H1 (cell line): ENCODE measurements around the gene NHP2. TPM values are rescaled to one million over a fixed set of nuclear protein-coding genes. Genes with fewer than 3 reads are reported as not detected.

Experiments used
- RXRA ChIP-seq: IDR thresholded peaks from 2 replicates; pipeline ENCODE4 v1.6.1; 2011; ENCODE audit warnings: low read depth, mild to moderate bottlenecking, low read length, moderate library complexity; ENCODE audit not compliant: insufficient read depth
- TAF7 ChIP-seq: optimal IDR thresholded peaks from 2 replicates; pipeline ENCODE3; 2011; ENCODE audit warnings: low read depth, mild to moderate bottlenecking, inconsistent platforms, low read length, moderate library complexity, borderline replicate concordance
- polyA plus RNA-seq, 7 experiments: library from polyadenylated mRNA; depleted of rRNA in 3 of 7; stranded (reverse) in 5 of 7; unstranded in 2 of 7; fragments of >200 nt in 5 of 7; fragments of 200-250 nt in 2 of 7; gene quantifications; 1 replicate in 5 of 7; 2 replicates in 1 of 7; 4 replicates in 1 of 7; pipeline versions ENCODE4 v1.2.1 to v1.2.3, GENCODE V29; 2011 to 2013; ENCODE audit warnings: missing spikeins in 2 of 7, mixed read lengths in 2 of 7
- total RNA-seq: library from RNA; stranded (reverse); fragmentation: NEBNext Ultra II Directional; extraction: Animal tissue kit (Norgen Biotek cat#: 25700); gene quantifications from 2 replicates; pipeline ENCODE4 v1.2.1, GENCODE V29; 2021
- TF ChIP-seq, protein P1 (sequence below): fragments of 300-600 bp; sonication (generic); IDR thresholded peaks from 2 replicates; pipeline ENCODE4 v1.7.1; 2012; ENCODE audit warnings: low read length, moderate library complexity, mild to moderate bottlenecking, inconsistent platforms; ENCODE audit not compliant: insufficient replicate concordance

Gene NHP2
- total and polyA plus RNA-seq, 2 of the 8 experiments (the other 6 are each of a cell fraction or from before 2014, with no cell fraction given): 241 to 263 TPM

DNA sequence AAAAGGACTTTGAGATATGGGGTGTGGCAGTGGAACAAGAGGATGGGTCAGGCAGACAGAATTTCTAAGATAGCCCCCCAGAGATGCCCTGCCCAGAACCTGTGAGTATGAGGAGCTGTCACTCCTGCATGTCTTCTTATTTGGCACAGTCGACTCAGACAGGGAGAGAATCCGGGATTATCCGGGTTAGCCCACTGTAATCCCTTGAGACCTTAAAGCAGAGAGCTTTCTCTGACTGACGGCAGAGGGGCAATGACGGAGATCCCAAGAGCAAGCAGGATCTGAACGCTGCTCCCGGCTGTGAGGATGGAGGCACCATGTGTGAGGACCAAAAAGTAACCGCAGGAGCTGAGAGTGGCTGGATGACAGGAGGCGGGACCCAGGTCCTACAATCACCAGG is 8.8 kb upstream of the NHP2 start (continued):
- TF ChIP-seq, protein P1, sequence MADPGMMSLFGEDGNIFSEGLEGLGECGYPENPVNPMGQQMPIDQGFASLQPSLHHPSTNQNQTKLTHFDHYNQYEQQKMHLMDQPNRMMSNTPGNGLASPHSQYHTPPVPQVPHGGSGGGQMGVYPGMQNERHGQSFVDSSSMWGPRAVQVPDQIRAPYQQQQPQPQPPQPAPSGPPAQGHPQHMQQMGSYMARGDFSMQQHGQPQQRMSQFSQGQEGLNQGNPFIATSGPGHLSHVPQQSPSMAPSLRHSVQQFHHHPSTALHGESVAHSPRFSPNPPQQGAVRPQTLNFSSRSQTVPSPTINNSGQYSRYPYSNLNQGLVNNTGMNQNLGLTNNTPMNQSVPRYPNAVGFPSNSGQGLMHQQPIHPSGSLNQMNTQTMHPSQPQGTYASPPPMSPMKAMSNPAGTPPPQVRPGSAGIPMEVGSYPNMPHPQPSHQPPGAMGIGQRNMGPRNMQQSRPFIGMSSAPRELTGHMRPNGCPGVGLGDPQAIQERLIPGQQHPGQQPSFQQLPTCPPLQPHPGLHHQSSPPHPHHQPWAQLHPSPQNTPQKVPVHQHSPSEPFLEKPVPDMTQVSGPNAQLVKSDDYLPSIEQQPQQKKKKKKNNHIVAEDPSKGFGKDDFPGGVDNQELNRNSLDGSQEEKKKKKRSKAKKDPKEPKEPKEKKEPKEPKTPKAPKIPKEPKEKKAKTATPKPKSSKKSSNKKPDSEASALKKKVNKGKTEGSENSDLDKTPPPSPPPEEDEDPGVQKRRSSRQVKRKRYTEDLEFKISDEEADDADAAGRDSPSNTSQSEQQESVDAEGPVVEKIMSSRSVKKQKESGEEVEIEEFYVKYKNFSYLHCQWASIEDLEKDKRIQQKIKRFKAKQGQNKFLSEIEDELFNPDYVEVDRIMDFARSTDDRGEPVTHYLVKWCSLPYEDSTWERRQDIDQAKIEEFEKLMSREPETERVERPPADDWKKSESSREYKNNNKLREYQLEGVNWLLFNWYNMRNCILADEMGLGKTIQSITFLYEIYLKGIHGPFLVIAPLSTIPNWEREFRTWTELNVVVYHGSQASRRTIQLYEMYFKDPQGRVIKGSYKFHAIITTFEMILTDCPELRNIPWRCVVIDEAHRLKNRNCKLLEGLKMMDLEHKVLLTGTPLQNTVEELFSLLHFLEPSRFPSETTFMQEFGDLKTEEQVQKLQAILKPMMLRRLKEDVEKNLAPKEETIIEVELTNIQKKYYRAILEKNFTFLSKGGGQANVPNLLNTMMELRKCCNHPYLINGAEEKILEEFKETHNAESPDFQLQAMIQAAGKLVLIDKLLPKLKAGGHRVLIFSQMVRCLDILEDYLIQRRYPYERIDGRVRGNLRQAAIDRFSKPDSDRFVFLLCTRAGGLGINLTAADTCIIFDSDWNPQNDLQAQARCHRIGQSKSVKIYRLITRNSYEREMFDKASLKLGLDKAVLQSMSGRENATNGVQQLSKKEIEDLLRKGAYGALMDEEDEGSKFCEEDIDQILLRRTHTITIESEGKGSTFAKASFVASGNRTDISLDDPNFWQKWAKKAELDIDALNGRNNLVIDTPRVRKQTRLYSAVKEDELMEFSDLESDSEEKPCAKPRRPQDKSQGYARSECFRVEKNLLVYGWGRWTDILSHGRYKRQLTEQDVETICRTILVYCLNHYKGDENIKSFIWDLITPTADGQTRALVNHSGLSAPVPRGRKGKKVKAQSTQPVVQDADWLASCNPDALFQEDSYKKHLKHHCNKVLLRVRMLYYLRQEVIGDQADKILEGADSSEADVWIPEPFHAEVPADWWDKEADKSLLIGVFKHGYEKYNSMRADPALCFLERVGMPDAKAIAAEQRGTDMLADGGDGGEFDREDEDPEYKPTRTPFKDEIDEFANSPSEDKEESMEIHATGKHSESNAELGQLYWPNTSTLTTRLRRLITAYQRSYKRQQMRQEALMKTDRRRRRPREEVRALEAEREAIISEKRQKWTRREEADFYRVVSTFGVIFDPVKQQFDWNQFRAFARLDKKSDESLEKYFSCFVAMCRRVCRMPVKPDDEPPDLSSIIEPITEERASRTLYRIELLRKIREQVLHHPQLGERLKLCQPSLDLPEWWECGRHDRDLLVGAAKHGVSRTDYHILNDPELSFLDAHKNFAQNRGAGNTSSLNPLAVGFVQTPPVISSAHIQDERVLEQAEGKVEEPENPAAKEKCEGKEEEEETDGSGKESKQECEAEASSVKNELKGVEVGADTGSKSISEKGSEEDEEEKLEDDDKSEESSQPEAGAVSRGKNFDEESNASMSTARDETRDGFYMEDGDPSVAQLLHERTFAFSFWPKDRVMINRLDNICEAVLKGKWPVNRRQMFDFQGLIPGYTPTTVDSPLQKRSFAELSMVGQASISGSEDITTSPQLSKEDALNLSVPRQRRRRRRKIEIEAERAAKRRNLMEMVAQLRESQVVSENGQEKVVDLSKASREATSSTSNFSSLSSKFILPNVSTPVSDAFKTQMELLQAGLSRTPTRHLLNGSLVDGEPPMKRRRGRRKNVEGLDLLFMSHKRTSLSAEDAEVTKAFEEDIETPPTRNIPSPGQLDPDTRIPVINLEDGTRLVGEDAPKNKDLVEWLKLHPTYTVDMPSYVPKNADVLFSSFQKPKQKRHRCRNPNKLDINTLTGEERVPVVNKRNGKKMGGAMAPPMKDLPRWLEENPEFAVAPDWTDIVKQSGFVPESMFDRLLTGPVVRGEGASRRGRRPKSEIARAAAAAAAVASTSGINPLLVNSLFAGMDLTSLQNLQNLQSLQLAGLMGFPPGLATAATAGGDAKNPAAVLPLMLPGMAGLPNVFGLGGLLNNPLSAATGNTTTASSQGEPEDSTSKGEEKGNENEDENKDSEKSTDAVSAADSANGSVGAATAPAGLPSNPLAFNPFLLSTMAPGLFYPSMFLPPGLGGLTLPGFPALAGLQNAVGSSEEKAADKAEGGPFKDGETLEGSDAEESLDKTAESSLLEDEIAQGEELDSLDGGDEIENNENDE: no peak
- TF ChIP-seq RXRA (no peak), TAF7 (no peak)
